Measurements from ENCODE around the gene MRAP.

Gene MRAP

DNA sequence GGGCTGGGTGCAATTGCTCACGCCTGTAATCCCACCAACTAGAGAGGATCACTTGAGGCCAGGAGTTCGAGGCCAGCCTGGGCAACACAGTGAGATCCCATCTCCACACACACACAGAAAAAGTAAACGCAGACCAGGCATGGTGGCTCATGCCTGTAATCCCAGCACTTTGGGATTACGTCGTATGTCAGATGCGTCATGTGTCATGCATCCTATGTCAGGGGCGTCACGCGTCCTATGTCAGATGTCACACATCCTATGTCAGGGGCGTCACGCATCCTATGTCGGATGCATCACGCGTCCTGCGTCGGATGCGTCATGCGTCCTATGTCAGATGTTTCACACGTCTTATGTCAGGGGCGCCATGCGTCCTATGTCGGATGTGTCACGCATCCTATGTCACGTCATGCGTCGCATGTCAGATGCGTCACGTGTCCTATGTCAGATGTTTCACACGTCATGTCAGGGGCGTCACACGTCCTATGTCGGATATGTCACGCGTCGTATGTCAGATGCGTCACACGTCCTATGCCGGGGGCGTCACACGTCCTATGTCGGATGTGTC lies 1.5 kb downstream of the MRAP start:
- intact Hi-C loops (cut with DNase I; ENCODE audit: low total_unique reads): no loop called here
- no peaks in the 10 kb centered on the region for H3K4me1 ChIP-seq
- no peaks in the 10 kb centered on the region for H3K9me3 ChIP-seq
- H3K27me3 ChIP-seq: no peaks in the 10 kb centered on the region
- TF ChIP-seq, protein P1, sequence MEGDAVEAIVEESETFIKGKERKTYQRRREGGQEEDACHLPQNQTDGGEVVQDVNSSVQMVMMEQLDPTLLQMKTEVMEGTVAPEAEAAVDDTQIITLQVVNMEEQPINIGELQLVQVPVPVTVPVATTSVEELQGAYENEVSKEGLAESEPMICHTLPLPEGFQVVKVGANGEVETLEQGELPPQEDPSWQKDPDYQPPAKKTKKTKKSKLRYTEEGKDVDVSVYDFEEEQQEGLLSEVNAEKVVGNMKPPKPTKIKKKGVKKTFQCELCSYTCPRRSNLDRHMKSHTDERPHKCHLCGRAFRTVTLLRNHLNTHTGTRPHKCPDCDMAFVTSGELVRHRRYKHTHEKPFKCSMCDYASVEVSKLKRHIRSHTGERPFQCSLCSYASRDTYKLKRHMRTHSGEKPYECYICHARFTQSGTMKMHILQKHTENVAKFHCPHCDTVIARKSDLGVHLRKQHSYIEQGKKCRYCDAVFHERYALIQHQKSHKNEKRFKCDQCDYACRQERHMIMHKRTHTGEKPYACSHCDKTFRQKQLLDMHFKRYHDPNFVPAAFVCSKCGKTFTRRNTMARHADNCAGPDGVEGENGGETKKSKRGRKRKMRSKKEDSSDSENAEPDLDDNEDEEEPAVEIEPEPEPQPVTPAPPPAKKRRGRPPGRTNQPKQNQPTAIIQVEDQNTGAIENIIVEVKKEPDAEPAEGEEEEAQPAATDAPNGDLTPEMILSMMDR (IDR thresholded peaks at IDR 0.05): no peak
- no peak overlapping the region for H3K4me3 ChIP-seq
- no peaks in the 10 kb centered on the region for H3K36me3 ChIP-seq
- DNase-seq: no peak
- H3K27ac ChIP-seq: no peak overlapping the region

DNA sequence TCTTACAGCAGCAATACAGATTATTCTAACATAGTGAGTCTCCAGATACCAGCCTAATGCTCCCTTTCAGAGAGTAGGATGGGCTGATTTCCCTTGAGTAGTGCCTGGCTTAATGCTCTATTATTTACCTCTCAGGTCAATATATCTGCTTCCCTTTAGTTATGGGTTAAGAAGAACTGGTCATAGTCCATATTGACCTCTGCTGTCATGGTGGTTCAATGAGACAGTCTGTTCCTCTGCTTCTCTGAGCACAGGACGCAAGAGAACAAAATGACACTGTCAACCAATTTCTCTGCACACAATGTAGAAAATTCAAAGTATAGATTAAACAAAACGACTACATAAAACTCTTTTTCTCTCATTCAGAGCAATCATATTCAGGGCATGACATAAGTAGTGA lies 2.9 kb downstream of the MRAP start:
- Histone ChIP-seq H3K4me1 (no peaks in the 10 kb centered on the region), H3K27ac (no peak overlapping the region), H3K36me3 (no peaks in the 10 kb centered on the region), H3K9me3 (no peaks in the 10 kb centered on the region), H3K4me3 (no peak overlapping the region), H3K27me3 (no peaks in the 10 kb centered on the region)
- intact Hi-C loops (cut with DNase I; ENCODE audit: low total_unique reads): no loop called here
- no peak for DNase-seq
- TF ChIP-seq, protein P1 (IDR thresholded peaks at IDR 0.05): no peak

DNA sequence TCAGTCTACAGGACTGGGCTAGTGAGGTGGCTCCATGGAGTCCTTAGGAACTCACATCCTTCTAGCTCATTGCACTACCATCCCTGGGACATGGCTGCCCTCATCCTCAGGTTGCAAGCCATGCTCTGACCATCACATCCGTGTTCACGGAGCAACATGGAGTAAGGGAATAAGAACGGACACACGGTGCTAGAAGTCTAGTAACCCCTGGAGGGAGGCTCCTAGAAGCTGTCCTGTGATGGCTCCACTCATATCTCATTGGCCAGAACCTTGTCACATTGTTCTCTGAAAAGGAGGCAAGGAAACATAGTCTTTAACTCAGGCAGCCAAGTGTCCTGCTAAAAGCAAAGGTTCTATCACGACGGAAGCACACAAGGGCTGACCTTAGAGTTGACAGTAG lies 3.9 kb downstream of the MRAP start:
- Histone ChIP-seq H3K27ac (no peak overlapping the region), H3K36me3 (no peaks in the 10 kb centered on the region), H3K4me3 (no peak overlapping the region), H3K4me1 (no peaks in the 10 kb centered on the region), H3K9me3 (no peaks in the 10 kb centered on the region), H3K27me3 (no peaks in the 10 kb centered on the region)
- intact Hi-C loops (cut with DNase I; ENCODE audit: low total_unique reads): no loop called here
- no peak for DNase-seq
- TF ChIP-seq, protein P1 (IDR thresholded peaks at IDR 0.05): no peak

DNA sequence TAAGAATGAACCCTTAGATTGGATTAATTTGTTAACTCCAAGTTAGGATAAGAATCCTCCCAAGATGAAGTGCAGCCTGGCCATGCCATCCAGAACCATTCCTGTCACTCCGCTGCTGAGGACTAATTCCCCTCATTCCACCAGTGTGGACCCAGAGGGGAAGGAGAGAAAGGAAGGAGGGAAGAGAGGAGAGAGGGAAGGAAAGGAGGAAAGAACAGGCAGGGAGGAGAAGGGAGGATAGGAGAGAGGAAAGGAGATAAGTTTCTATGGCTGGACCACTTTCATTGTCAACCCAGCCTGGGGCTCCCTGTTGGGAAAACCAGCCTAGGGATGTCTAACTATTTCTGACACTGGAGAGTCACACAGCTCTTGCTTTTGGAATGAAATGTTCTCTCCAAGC lies 4.7 kb downstream of the MRAP start:
- no peaks in the 10 kb centered on the region for H3K9me3 ChIP-seq
- DNase-seq: no peak
- H3K4me3 ChIP-seq: no peak overlapping the region
- TF ChIP-seq, protein P1 (IDR thresholded peaks at IDR 0.05): no peak
- no peaks in the 10 kb centered on the region for H3K4me1 ChIP-seq
- H3K36me3 ChIP-seq: peaks cover 0 to 6% (median under 1%) of the 10 kb centered on the region in 3 donors
- intact Hi-C loops (cut with DNase I; ENCODE audit: low total_unique reads): no loop called here
- H3K27me3 ChIP-seq: no peaks in the 10 kb centered on the region
- no peak overlapping the region for H3K27ac ChIP-seq

DNA sequence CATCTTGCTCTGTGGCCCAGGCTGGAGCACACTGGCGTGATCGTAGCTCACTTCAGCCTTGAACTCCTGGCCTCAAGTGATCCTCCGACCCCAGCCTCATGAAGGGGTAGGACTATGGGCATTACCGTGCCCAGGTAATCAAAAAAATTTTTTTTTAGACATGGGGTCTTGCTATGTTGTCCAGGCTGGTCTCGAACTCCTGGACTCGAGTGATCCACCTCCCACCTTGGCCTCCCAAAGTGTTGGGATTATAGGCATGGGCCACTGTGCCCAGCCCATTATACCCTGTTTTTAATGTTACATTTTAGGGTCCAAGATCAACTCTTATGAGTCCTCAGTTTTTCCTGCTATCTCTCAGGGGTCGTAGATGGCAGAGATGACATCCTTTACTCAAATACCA lies 6.3 kb downstream of the MRAP start:
- peaks cover 0 to 21% (median 5%) of the 10 kb centered on the region in 3 donors for H3K36me3 ChIP-seq
- no peaks in the 10 kb centered on the region for H3K27me3 ChIP-seq
- H3K27ac ChIP-seq: no peak overlapping the region
- H3K4me1 ChIP-seq: no peaks in the 10 kb centered on the region
- no peak overlapping the region for H3K4me3 ChIP-seq
- TF ChIP-seq, protein P1 (IDR thresholded peaks at IDR 0.05): no peak
- intact Hi-C loops (cut with DNase I; ENCODE audit: low total_unique reads): no loop called here
- DNase-seq: no peak
- H3K9me3 ChIP-seq: no peaks in the 10 kb centered on the region
